IPS DF 4.7 (cell line): ENCODE results near the gene SLC7A1.

Experiments
- DNase-seq: peaks from one replicate; pipeline ENCODE4 v3.0.0-alpha.2; 2013; ENCODE audit warnings: low spot score; ENCODE audit errors: extremely low read depth

Gene SLC7A1

GRCh38 chr13:29459813-29460355 lies 135.6 kb downstream of the SLC7A1 start:
- no peak for DNase-seq
